ENCODE results near the gene MFNG.
"Not testable (repeated sequence)": the region's sequence is repeated elsewhere in the genome, so short reads cannot be mapped to it uniquely, and the experiment has no call there.

The MFNG gene

GRCh38 chr22:37486224-37486845, at the start of gene MFNG:
Gene MFNG (minus strand): TSS chr22:37486384. CDS start chr22:37486177, 207 bp downstream.
- DNase-seq (ENCODE audit: low read depth in 2 of 2) = peak; percentile 42 to 57

- no peak for DNase-seq (ENCODE audit: low read depth in 2 of 2)
Observed at GRCh38 chr22:37535159-37535558, 49.0 kb upstream of the MFNG start.

- DNase-seq (ENCODE audit: low read depth in 2 of 2) = no peak
Observed at GRCh38 chr22:37534445-37534844, 48.3 kb upstream of the MFNG start.

GRCh38 chr22:37533995-37534394, 47.8 kb upstream of the MFNG start:
- no peak for DNase-seq (ENCODE audit: low read depth in 2 of 2)

GRCh38 chr22:37529652-37530345, 43.6 kb upstream of the MFNG start:
- DNase-seq (ENCODE audit: low read depth in 2 of 2) = no peak

GRCh38 chr22:37527952-37528351, 41.8 kb upstream of the MFNG start:
- DNase-seq (ENCODE audit: low read depth in 2 of 2) = not testable (repeated sequence)

- not testable (repeated sequence) for DNase-seq (ENCODE audit: low read depth in 2 of 2)
Observed at GRCh38 chr22:37527081-37527752, 41.0 kb upstream of the MFNG start.

- no peak for DNase-seq (ENCODE audit: low read depth in 2 of 2)
Observed at GRCh38 chr22:37526376-37526775, 40.2 kb upstream of the MFNG start.

GRCh38 chr22:37525746-37526350, 39.7 kb upstream of the MFNG start:
- DNase-seq (ENCODE audit: low read depth in 2 of 2) = no peak

GRCh38 chr22:37525073-37525745, 39.0 kb upstream of the MFNG start:
- DNase-seq (ENCODE audit: low read depth in 2 of 2) = no peak

- DNase-seq (ENCODE audit: low read depth in 2 of 2) = no peak
Observed at GRCh38 chr22:37522482-37522881, 36.3 kb upstream of the MFNG start.

GRCh38 chr22:37521236-37521739, 35.1 kb upstream of the MFNG start:
- DNase-seq (ENCODE audit: low read depth in 2 of 2) = no peak

GRCh38 chr22:37520776-37521191, 34.6 kb upstream of the MFNG start:
- DNase-seq (ENCODE audit: low read depth in 2 of 2) = no peak

GRCh38 chr22:37519268-37520195, 33.3 kb upstream of the MFNG start, which contains the start of gene CARD10:
Gene CARD10 (minus strand): TSS chr22:37519415. CDS start chr22:37519200, 215 bp downstream.
- no peak for DNase-seq (ENCODE audit: low read depth in 2 of 2)

- no peak for DNase-seq (ENCODE audit: low read depth in 2 of 2)
Observed at GRCh38 chr22:37518509-37519267, 32.5 kb upstream of the MFNG start.

- DNase-seq (ENCODE audit: low read depth in 2 of 2) = no peak
Observed at GRCh38 chr22:37517826-37518450, 31.8 kb upstream of the MFNG start.

- no peak for DNase-seq (ENCODE audit: low read depth in 2 of 2)
Observed at GRCh38 chr22:37516456-37516855, 30.3 kb upstream of the MFNG start.

- no peak for DNase-seq (ENCODE audit: low read depth in 2 of 2)
Observed at GRCh38 chr22:37515901-37516300, 29.7 kb upstream of the MFNG start.

- no peak for DNase-seq (ENCODE audit: low read depth in 2 of 2)
Observed at GRCh38 chr22:37514526-37515051, 28.4 kb upstream of the MFNG start.

Measured in stimulated activated CD8-positive, alpha-beta memory T cell treated with anti-CD3 and anti-CD28 coated beads, Interleukin-15, amount 100 ng/mL, for 4 hours (primary cell).